ENCODE data around the gene CDK4. TPM values are rescaled to one million over a fixed set of nuclear protein-coding genes. Genes with fewer than 3 reads are reported as not detected.
"Not testable (repeated sequence)": the region's sequence is repeated elsewhere in the genome, so short reads cannot be mapped to it uniquely, and the experiment has no call there.

CDK4 gene
- total RNA-seq, 2 experiments from 2014 or later: 132 to 208 TPM

GRCh38 chr12:57717846-57718640, 34.1 kb downstream of the CDK4 start:
- DNase-seq (no peak), ATAC-seq (no peak)
- intact Hi-C loops (cut with DNase I, micrococcal nuclease): no loop called here
- Mint-ChIP-seq H3K9me3 (ENCODE audit: low read depth) (no peaks in the 10 kb centered on the region), H3K27ac (no peak overlapping the region), H3K27me3 (no peaks in the 10 kb centered on the region), H3K4me3 (no peak overlapping the region), H3K4me1 (no peaks in the 10 kb centered on the region), H3K36me3 (ENCODE audit: low read depth) (peaks cover 37% of the 10 kb centered on the region)
- CTCF ChIA-PET: interaction anchor here (0.6 to 1.5 kb wide), 2 partner anchors 14 to 136 kb away, joined by 3 to 4 read pairs; no protein-coding TSS in a partner anchor
- POLR2A ChIA-PET: no interaction called here

GRCh38 chr12:57717131-57717530, 35.0 kb downstream of the CDK4 start:
- no peaks in the 10 kb centered on the region for H3K4me1 Mint-ChIP-seq
- DNase-seq (no peak), ATAC-seq (no peak)
- peaks cover 37% of the 10 kb centered on the region for H3K36me3 Mint-ChIP-seq (ENCODE audit: low read depth)
- H3K4me3 Mint-ChIP-seq: no peak overlapping the region
- ChIA-PET POLR2A (no interaction called here), CTCF (interaction anchor here (1.5 kb wide), 1 partner anchor 13 kb away, joined by 4 read pairs; no protein-coding TSS in a partner anchor)
- H3K27me3 Mint-ChIP-seq: no peaks in the 10 kb centered on the region
- intact Hi-C loops (cut with DNase I, micrococcal nuclease): no loop called here
- no peaks in the 10 kb centered on the region for H3K9me3 Mint-ChIP-seq (ENCODE audit: low read depth)
- no peak overlapping the region for H3K27ac Mint-ChIP-seq

DNA sequence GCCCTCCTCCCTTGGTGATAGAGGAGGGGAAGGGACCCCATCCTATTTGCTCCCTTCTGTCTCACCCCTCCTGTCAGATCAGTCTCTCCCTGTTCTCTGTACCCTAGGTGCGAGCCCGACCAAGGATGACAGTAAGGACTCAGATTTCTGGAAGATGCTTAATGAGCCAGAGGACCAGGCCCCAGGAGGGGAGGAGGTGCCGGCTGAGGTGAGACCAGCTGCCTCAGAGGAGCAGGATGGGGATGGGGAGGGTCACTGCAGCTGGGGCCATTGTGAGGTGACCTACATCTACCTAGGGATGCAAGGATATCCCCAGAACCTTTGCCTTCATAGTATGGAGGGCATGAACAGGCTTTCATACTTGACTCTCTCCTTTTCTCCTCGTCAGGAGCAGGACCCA, 35.8 kb downstream of the CDK4 start:
- intact Hi-C loops (cut with DNase I, micrococcal nuclease): no loop called here
- POLR2A ChIA-PET: no interaction called here
- no peak for ATAC-seq
- no peak overlapping the region for H3K4me3 Mint-ChIP-seq
- no peaks in the 10 kb centered on the region for H3K9me3 Mint-ChIP-seq (ENCODE audit: low read depth)
- DNase-seq: no peak
- CTCF ChIA-PET: interaction anchor here (0.7 to 1.5 kb wide), 2 partner anchors 12 to 843 kb away, joined by 3 to 4 read pairs; no protein-coding TSS in a partner anchor
- no peak overlapping the region for H3K27ac Mint-ChIP-seq
- H3K4me1 Mint-ChIP-seq: no peaks in the 10 kb centered on the region
- peaks cover 38% of the 10 kb centered on the region for H3K36me3 Mint-ChIP-seq (ENCODE audit: low read depth)
- H3K27me3 Mint-ChIP-seq: no peaks in the 10 kb centered on the region

DNA sequence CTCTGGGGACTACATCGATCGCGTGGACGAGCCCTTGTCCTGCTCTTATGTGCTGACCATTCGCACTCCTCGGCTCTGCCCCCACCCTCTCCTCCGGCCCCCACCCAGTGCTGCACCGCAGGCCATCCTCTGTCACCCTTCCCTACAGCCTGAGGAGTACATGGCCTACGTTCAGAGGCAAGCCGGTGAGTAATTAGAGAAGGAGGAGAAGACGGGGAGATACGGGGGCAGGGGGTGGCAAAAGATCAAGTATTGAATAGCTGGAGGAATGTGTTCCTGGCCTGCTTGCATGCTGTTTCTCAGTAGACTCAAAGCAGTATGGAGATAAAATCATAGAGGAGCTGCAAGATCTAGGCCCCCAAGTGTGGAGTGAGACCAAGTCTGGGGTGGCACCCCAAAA, 36.3 kb downstream of the CDK4 start:
- Mint-ChIP-seq H3K4me3 (no peak overlapping the region), H3K27ac (no peak overlapping the region), H3K27me3 (no peaks in the 10 kb centered on the region), H3K9me3 (ENCODE audit: low read depth) (no peaks in the 10 kb centered on the region), H3K36me3 (ENCODE audit: low read depth) (peaks cover 37% of the 10 kb centered on the region), H3K4me1 (no peaks in the 10 kb centered on the region)
- intact Hi-C loops (cut with DNase I, micrococcal nuclease): no loop called here
- POLR2A ChIA-PET: no interaction called here
- DNase-seq: no peak
- ATAC-seq: no peak
- CTCF ChIA-PET: interaction anchor here (0.6 to 1.4 kb wide), 3 partner anchors 11 to 844 kb away, joined by 3 to 5 read pairs (median 4); no protein-coding TSS in a partner anchor

GRCh38 chr12:57715036-57715748, 36.9 kb downstream of the CDK4 start:
- ATAC-seq; intact Hi-C loops (cut with DNase I, micrococcal nuclease); H3K27me3 Mint-ChIP-seq; H3K4me1 Mint-ChIP-seq; H3K9me3 Mint-ChIP-seq (ENCODE audit: low read depth); DNase-seq; H3K4me3 Mint-ChIP-seq; POLR2A ChIA-PET; H3K27ac Mint-ChIP-seq: not testable (repeated sequence)
- CTCF ChIA-PET: interaction anchor here (0.6 to 1.4 kb wide), 3 partner anchors 11 to 844 kb away, joined by 3 to 5 read pairs (median 4); no protein-coding TSS in a partner anchor
- H3K36me3 Mint-ChIP-seq (ENCODE audit: low read depth): peaks cover 37% of the 10 kb centered on the region

DNA sequence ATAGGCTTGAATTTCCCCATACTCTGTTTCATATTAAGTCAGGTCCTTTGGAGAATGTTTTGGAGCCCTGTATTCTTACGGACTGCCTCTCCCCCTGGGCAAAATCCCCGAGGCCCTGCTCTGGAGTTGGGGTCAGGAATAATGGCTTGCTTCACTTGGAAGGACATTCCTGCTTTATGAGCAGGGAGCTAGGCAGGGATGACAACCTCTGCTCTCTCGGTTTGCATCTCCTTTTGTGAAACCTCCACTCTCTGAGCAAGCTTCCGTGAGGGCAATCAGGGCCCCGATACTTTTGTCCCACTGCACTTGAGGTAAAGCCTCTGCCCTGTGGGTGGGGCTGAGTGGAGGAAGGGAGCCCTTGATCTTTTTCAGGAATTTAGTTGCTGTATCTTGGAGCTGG, 38.9 kb downstream of the CDK4 start:
- ChIA-PET CTCF (no interaction called here), POLR2A (no interaction called here)
- intact Hi-C loops (cut with DNase I, micrococcal nuclease): no loop called here
- Mint-ChIP-seq H3K27me3 (no peaks in the 10 kb centered on the region), H3K9me3 (ENCODE audit: low read depth) (no peaks in the 10 kb centered on the region), H3K4me1 (no peaks in the 10 kb centered on the region), H3K27ac (no peak overlapping the region), H3K4me3 (no peak overlapping the region), H3K36me3 (ENCODE audit: low read depth) (peaks cover 27% of the 10 kb centered on the region)
- no peak for ATAC-seq
- no peak for DNase-seq

DNA sequence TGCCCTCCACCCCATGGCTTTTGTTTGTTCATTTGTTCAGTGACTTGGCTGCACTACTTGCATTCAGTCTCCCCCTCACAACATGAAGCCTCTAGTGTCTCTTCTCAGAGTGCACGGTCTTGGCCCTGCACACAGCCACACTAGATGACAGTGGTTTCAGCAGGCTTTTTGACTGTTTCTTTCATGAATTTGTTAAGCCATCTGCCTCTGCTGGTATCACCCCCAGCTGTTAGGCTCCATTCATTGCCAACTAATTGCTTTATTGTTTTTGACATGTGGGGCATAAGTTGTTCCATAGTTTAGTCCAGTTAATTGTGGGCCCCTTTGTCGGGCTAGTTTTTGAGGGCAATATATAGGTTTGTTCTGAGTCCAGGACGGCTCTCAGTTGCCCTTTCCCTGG, 39.4 kb downstream of the CDK4 start:
- no peaks in the 10 kb centered on the region for H3K9me3 Mint-ChIP-seq (ENCODE audit: low read depth)
- H3K27me3 Mint-ChIP-seq: no peaks in the 10 kb centered on the region
- no peak overlapping the region for H3K4me3 Mint-ChIP-seq
- H3K36me3 Mint-ChIP-seq (ENCODE audit: low read depth): peaks cover 23% of the 10 kb centered on the region
- ChIA-PET CTCF (no interaction called here), POLR2A (no interaction called here)
- H3K4me1 Mint-ChIP-seq: no peaks in the 10 kb centered on the region
- ATAC-seq (no peak), DNase-seq (no peak)
- no peak overlapping the region for H3K27ac Mint-ChIP-seq
- intact Hi-C loops (cut with DNase I, micrococcal nuclease): no loop called here

DNA sequence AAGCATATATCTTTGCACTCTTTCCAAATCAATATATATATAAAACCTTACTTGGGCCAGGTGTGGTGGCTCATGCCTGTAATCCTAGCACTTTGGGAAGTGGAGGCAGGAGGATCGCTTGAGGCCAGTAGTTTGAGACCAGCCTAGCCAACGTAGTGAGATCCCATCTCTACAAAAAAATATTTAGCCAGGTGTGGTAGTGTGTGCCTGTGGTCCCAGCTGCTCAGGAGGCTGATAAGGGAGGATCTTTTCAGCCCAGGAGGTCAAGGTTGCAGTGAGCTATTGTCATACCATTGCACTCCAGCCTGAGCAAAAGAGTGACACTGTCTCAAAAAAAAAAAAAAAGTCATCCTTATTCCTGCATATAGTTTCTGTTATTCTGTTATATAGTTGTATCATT, 43.8 kb downstream of the CDK4 start:
- POLR2A ChIA-PET: no interaction called here
- Mint-ChIP-seq H3K4me3 (no peak overlapping the region), H3K27ac (no peak overlapping the region), H3K27me3 (no peaks in the 10 kb centered on the region), H3K4me1 (no peaks in the 10 kb centered on the region), H3K9me3 (ENCODE audit: low read depth) (peaks cover 3% of the 10 kb centered on the region), H3K36me3 (ENCODE audit: low read depth) (peaks cover 49% of the 10 kb centered on the region)
- CTCF ChIA-PET: interaction anchor here (0.5 to 0.6 kb wide), 3 partner anchors 18 to 708 kb away, joined by 3 to 5 read pairs (median 3); no protein-coding TSS in a partner anchor
- DNase-seq (no peak), ATAC-seq (no peak)
- intact Hi-C loops (cut with DNase I, micrococcal nuclease): no loop called here

DNA sequence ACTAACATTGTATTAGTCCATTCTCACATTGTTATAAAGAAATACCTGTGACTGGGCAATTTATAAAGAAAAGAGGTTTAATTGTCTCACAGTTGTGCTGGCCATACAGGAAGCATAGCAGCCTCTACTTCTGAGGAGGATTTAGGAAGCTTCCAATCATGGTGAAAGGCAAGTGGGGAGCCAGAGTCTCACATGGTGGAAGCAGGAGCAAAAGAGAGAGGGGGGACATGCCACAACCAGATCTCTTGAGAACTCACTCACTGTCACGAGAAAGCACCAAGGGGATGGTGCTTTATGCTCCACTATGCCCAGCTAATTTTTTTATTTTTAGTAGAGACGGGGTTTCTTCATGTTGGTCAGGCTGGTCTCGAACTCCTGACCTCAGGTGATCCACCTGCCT, 44.9 kb downstream of the CDK4 start:
- peaks cover 57% of the 10 kb centered on the region for H3K36me3 Mint-ChIP-seq (ENCODE audit: low read depth)
- no peak overlapping the region for H3K27ac Mint-ChIP-seq
- no peak for ATAC-seq
- no peak for DNase-seq
- POLR2A ChIA-PET: interaction anchor here (0.6 kb wide), 1 partner anchor 160 kb away, joined by 3 read pairs; no protein-coding TSS in a partner anchor
- H3K27me3 Mint-ChIP-seq: no peaks in the 10 kb centered on the region
- H3K9me3 Mint-ChIP-seq (ENCODE audit: low read depth): peaks cover 3% of the 10 kb centered on the region
- H3K4me3 Mint-ChIP-seq: no peak overlapping the region
- H3K4me1 Mint-ChIP-seq: no peaks in the 10 kb centered on the region
- intact Hi-C loops (cut with DNase I, micrococcal nuclease): no loop called here
- CTCF ChIA-PET: no interaction called here

- intact Hi-C loops (cut with DNase I, micrococcal nuclease): no loop called here
- Mint-ChIP-seq H3K4me1 (peaks cover 4% of the 10 kb centered on the region), H3K36me3 (ENCODE audit: low read depth) (peaks cover 59% of the 10 kb centered on the region), H3K27me3 (no peaks in the 10 kb centered on the region), H3K27ac (no peak overlapping the region), H3K9me3 (ENCODE audit: low read depth) (peaks cover 3% of the 10 kb centered on the region), H3K4me3 (no peak overlapping the region)
- POLR2A ChIA-PET: no interaction called here
- CTCF ChIA-PET: interaction anchor here (0.9 kb wide), 1 partner anchor 35 kb away, joined by 3 read pairs; no protein-coding TSS in a partner anchor
- DNase-seq (no peak), ATAC-seq (no peak)
Measured at GRCh38 chr12:57700317-57700716, 51.8 kb downstream of the CDK4 start.

DNA sequence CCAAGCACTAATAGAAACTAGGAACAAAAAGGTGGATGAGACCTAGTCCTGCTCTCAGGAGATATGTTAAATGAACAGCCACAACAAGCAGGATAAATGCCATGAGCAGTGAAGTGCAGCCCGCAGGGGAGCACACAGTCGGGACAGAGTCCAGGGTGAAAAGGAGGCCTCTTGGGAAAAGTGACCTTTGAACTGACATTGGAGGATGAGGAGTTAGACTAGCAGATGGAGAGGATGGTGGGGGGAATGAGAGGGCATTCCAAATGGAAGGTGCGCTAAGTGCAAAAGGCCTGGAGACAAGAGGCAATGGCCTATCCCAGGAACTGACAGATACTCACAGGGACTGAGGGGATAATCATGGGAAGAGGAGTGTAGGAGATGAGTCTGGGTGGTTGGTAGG, 53.7 kb downstream of the CDK4 start:
- Mint-ChIP-seq H3K27ac (no peak overlapping the region), H3K4me1 (peaks cover 4% of the 10 kb centered on the region), H3K4me3 (no peak overlapping the region), H3K9me3 (ENCODE audit: low read depth) (no peaks in the 10 kb centered on the region), H3K36me3 (ENCODE audit: low read depth) (peaks cover 45% of the 10 kb centered on the region), H3K27me3 (no peaks in the 10 kb centered on the region)
- ATAC-seq (no peak), DNase-seq (no peak)
- ChIA-PET POLR2A (no interaction called here), CTCF (interaction anchor here (0.6 to 0.9 kb wide), 2 partner anchors 114 to 919 kb away, joined by 3 read pairs; no protein-coding TSS in a partner anchor)
- intact Hi-C loops (cut with DNase I, micrococcal nuclease): no loop called here

Measured in activated CD4-positive, alpha-beta T cell treated with anti-CD3 and anti-CD28 coated beads for 36 hours (primary cell).